H9 (cell line): ENCODE results near the gene DPP6. TPM values are rescaled to one million over a fixed set of nuclear protein-coding genes. Genes with fewer than 3 reads are reported as not detected.

Source experiments
- DNase-seq: peaks from one replicate; pipeline ENCODE4 v3.0.0-alpha.2; 2017
- H2AFZ ChIP-seq: one replicate; pipeline ENCODE4 v1.6.1; 2013; ENCODE audit warnings: mild to moderate bottlenecking, low read length, control low read depth, moderate library complexity
- H2AK5ac ChIP-seq: 2 replicates; pipeline ENCODE4 v1.6.1; 2013; ENCODE audit warnings: low read length, control low read depth, mixed read lengths; ENCODE audit not compliant: insufficient read length
- H2BK120ac ChIP-seq: one replicate; pipeline ENCODE4 v1.6.1; 2013; ENCODE audit warnings: low read depth, mild to moderate bottlenecking, low read length, control low read depth, inconsistent platforms; ENCODE audit not compliant: poor library complexity, severe bottlenecking
- H2BK12ac ChIP-seq: 2 replicates; pipeline ENCODE4 v1.6.1; 2013; ENCODE audit warnings: low read length, control low read depth, mixed read lengths, low read depth; ENCODE audit not compliant: insufficient read length
- H2BK15ac ChIP-seq: 2 replicates; pipeline ENCODE4 v1.6.1; 2013; ENCODE audit warnings: low read depth, low read length, control low read depth
- H2BK20ac ChIP-seq: one replicate; pipeline ENCODE4 v1.6.1; 2013; ENCODE audit warnings: low read depth, mild to moderate bottlenecking, low read length, control low read depth, inconsistent platforms; ENCODE audit not compliant: poor library complexity, severe bottlenecking
- H2BK5ac ChIP-seq: 2 replicates; pipeline ENCODE4 v1.6.1; 2013; ENCODE audit warnings: low read length, control low read depth, mixed read lengths; ENCODE audit not compliant: insufficient read length
- H3K14ac ChIP-seq: 2 replicates; pipeline ENCODE4 v1.6.1; 2013; ENCODE audit warnings: low read length, control low read depth; ENCODE audit not compliant: insufficient read depth
- H3K18ac ChIP-seq: 2 replicates; pipeline ENCODE4 v1.6.1; 2013; ENCODE audit warnings: low read depth, mild to moderate bottlenecking, mixed read lengths, low read length, control low read depth; ENCODE audit not compliant: insufficient read length
- H3K23ac ChIP-seq: 2 replicates; pipeline ENCODE4 v1.6.1; 2013; ENCODE audit warnings: low read length, control low read depth, mixed read lengths, low read depth; ENCODE audit not compliant: insufficient read length
- H3K23me2 ChIP-seq: 2 replicates; pipeline ENCODE4 v1.6.1; 2013; ENCODE audit warnings: low read depth, mild to moderate bottlenecking, mixed read lengths, low read length, control low read depth; ENCODE audit not compliant: insufficient read length, poor library complexity, severe bottlenecking
- H3K27ac ChIP-seq: 2 replicates; pipeline ENCODE4 v1.5.1; 2013; ENCODE audit warnings: low read length, control low read depth, mixed read lengths, low read depth; ENCODE audit not compliant: insufficient read length
- H3K27me3 ChIP-seq: 2 replicates; pipeline ENCODE4 v1.6.1; 2013; ENCODE audit warnings: low read length, control low read depth, inconsistent platforms; ENCODE audit not compliant: insufficient read depth
- H3K4ac ChIP-seq: 2 replicates; pipeline ENCODE4 v1.6.1; 2013; ENCODE audit warnings: low read depth, mild to moderate bottlenecking, control low read depth, inconsistent platforms, low read length, moderate library complexity
- H3K4me1 ChIP-seq: 2 replicates; pipeline ENCODE4 v1.6.1; 2013; ENCODE audit warnings: low read length, control low read depth, inconsistent platforms; ENCODE audit not compliant: insufficient read depth
- H3K4me2 ChIP-seq: 2 replicates; pipeline ENCODE4 v1.6.1; 2013; ENCODE audit warnings: low read length, control low read depth, mixed read lengths; ENCODE audit not compliant: insufficient read length, insufficient read depth
- H3K56ac ChIP-seq: 2 replicates; pipeline ENCODE4 v1.6.1; 2013; ENCODE audit warnings: low read depth, mild to moderate bottlenecking, mixed read lengths, low read length, control low read depth; ENCODE audit not compliant: insufficient read length
- H3K79me1 ChIP-seq: 2 replicates; pipeline ENCODE4 v1.6.1; 2013; ENCODE audit warnings: low read depth, mild to moderate bottlenecking, moderate library complexity, low read length, control low read depth, inconsistent platforms; ENCODE audit not compliant: insufficient read depth, poor library complexity, severe bottlenecking
- H3K79me2 ChIP-seq: 2 replicates; pipeline ENCODE4 v1.6.1; 2013; ENCODE audit warnings: low read length, control low read depth, inconsistent platforms; ENCODE audit not compliant: insufficient read depth
- H3K9ac ChIP-seq: 2 replicates; pipeline ENCODE4 v1.6.1; 2013; ENCODE audit warnings: low read length, control low read depth, mixed read lengths; ENCODE audit not compliant: insufficient read length; ENCODE audit errors: extremely low read depth
- H3K9me3 ChIP-seq: one replicate; pipeline ENCODE4 v1.6.1; 2013; ENCODE audit warnings: low read depth, low read length, inconsistent platforms; ENCODE audit not compliant: control insufficient read depth
- H3T11ph ChIP-seq: one replicate; pipeline ENCODE4 v1.6.1; 2013; ENCODE audit warnings: mild to moderate bottlenecking, low read length, control low read depth, inconsistent platforms
- H4K20me1 ChIP-seq: one replicate; pipeline ENCODE4 v1.6.1; 2013; ENCODE audit not compliant: control insufficient read depth, insufficient read length, insufficient read depth
- H4K5ac ChIP-seq: 2 replicates; pipeline ENCODE4 v1.6.1; 2013; ENCODE audit warnings: low read depth, mild to moderate bottlenecking, mixed read lengths, low read length, control low read depth; ENCODE audit not compliant: insufficient read length
- H4K8ac ChIP-seq: replicated peaks from 2 replicates; pipeline ENCODE4 v1.6.1; 2013; ENCODE audit warnings: low read length, control low read depth, mixed read lengths, low read depth; ENCODE audit not compliant: insufficient read length
- H4K91ac ChIP-seq: 2 replicates; pipeline ENCODE4 v1.6.1; 2013; ENCODE audit warnings: low read depth, mild to moderate bottlenecking, moderate library complexity, mixed read lengths, low read length, control low read depth; ENCODE audit not compliant: insufficient read length
- H3K27ac Mint-ChIP-seq, 3 experiments: 2 replicates in 2 of 3; 3 replicates in 1 of 3; pipeline ENCODE4 v1.8.0; 2020 to 2021; ENCODE audit warnings: mixed read lengths in 3 of 3, mild to moderate bottlenecking in 1 of 3, moderate library complexity in 1 of 3
- H3K27me3 Mint-ChIP-seq: 2 replicates; pipeline ENCODE4 v1.8.0; 2021; ENCODE audit warnings: low read depth, mild to moderate bottlenecking, moderate library complexity, mixed read lengths
- H3K36me3 Mint-ChIP-seq, 3 experiments: 2 replicates in 2 of 3; 3 replicates in 1 of 3; pipeline ENCODE4 v1.8.0; 2020 to 2021; ENCODE audit warnings: low read depth in 3 of 3, mixed read lengths in 3 of 3; ENCODE audit not compliant: insufficient read depth in 1 of 3
- H3K4me1 Mint-ChIP-seq, 2 experiments: 2 replicates each; pipeline ENCODE4 v1.8.0; 2020; ENCODE audit warnings: mixed read lengths in 2 of 2
- H3K4me3 Mint-ChIP-seq, 2 experiments: 2 replicates in 1 of 2; 3 replicates in 1 of 2; pipeline ENCODE4 v1.8.0; 2020 to 2021; ENCODE audit warnings: mild to moderate bottlenecking in 2 of 2, mixed read lengths in 2 of 2, moderate library complexity in 1 of 2
- H3K9me3 Mint-ChIP-seq, 2 experiments: 2 replicates in 1 of 2; 3 replicates in 1 of 2; pipeline ENCODE4 v1.8.0; 2020; ENCODE audit warnings: mild to moderate bottlenecking in 2 of 2, mixed read lengths in 2 of 2, moderate library complexity in 1 of 2
- WGBS: extraction: QIAGEN DNeasy Blood & Tissue Kit; methylation state at CpG from one replicate; pipeline ENCODE4 v1.1.7; 2013; ENCODE audit warnings: missing lambda C conversion rate, low lambda C conversion rate, mixed read lengths; ENCODE audit not compliant: insufficient read length; ENCODE audit errors: extremely low coverage; 5-methylcytosine and 5-hydroxymethylcytosine counted together
- total RNA-seq: library from RNA; stranded (reverse); gene quantifications from 2 replicates; pipeline ENCODE4 v1.2.1, GENCODE V29; 2021
- TF ChIP-seq, protein P1 (sequence below): fragments of 200-600 bp; sonication (generic); conservative IDR thresholded peaks from 3 replicates; pipeline ENCODE4 v1.8.0; 2021; ENCODE audit warnings: antibody characterized with exemption, mild to moderate bottlenecking

Gene DPP6
- total RNA-seq, 1 experiment from 2014 or later, result 4.5 TPM

DNA sequence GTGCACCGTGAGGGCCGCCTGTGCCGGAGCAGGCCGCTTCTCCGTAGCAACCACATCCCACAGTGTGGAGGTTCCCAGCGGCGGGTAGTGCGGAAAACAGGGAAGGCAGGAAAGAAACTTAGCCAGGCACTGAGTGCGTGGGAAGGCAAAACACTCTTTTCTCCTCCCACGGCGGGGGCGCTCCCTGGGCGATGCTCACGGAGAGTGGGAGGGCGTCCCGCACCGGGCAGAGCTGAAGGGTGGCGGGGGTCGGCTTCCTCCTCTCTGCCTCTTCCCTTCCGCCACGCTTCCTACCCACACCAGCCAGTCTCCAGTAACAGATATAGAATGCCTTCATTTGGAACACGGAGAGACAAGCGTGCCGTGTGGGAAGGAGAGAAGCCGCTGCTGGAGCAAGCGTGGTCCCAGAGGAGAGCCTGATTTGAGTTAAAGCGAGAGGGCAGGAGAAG is 698.2 kb downstream of the DPP6 start:
- no peak overlapping the region for H3K9ac ChIP-seq
- no peaks in the 10 kb centered on the region for H3K23me2 ChIP-seq
- no peak overlapping the region for H2BK20ac ChIP-seq
- H3K27ac Mint-ChIP-seq, result peak overlapping the region in 1 of 3 experiments; percentile 81; a peak in 2 of 7 replicates
- H2BK12ac ChIP-seq, result no peak overlapping the region
- H3K4me3 Mint-ChIP-seq, result no peak overlapping the region
- peak overlapping the region; percentile 35; the same call in 1 of the 2 replicates for H3K14ac ChIP-seq
- H3K4me1 Mint-ChIP-seq, result peaks cover 7% of the 10 kb centered on the region in 2 experiments
- H3K9me3 ChIP-seq, result no peaks in the 10 kb centered on the region
- no peak overlapping the region for H2BK5ac ChIP-seq
- no peak overlapping the region for H3K4me2 ChIP-seq
- TF ChIP-seq, protein P1, sequence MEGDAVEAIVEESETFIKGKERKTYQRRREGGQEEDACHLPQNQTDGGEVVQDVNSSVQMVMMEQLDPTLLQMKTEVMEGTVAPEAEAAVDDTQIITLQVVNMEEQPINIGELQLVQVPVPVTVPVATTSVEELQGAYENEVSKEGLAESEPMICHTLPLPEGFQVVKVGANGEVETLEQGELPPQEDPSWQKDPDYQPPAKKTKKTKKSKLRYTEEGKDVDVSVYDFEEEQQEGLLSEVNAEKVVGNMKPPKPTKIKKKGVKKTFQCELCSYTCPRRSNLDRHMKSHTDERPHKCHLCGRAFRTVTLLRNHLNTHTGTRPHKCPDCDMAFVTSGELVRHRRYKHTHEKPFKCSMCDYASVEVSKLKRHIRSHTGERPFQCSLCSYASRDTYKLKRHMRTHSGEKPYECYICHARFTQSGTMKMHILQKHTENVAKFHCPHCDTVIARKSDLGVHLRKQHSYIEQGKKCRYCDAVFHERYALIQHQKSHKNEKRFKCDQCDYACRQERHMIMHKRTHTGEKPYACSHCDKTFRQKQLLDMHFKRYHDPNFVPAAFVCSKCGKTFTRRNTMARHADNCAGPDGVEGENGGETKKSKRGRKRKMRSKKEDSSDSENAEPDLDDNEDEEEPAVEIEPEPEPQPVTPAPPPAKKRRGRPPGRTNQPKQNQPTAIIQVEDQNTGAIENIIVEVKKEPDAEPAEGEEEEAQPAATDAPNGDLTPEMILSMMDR, result no peak
- H3T11ph ChIP-seq, result no peak overlapping the region
- H3K56ac ChIP-seq, result no peak overlapping the region
- no peak overlapping the region for H2BK15ac ChIP-seq
- H2AK5ac ChIP-seq, result no peak overlapping the region
- peaks cover 6% of the 10 kb centered on the region for H3K27me3 Mint-ChIP-seq
- no peak overlapping the region for H2BK120ac ChIP-seq
- no peaks in the 10 kb centered on the region; a peak in 1 of 7 replicates for H3K36me3 Mint-ChIP-seq
- no peak overlapping the region for H3K18ac ChIP-seq
- no peak overlapping the region for H2AFZ ChIP-seq
- H3K4ac ChIP-seq, result no peak overlapping the region
- H3K79me1 ChIP-seq, result no peaks in the 10 kb centered on the region
- H3K4me1 ChIP-seq, result no peaks in the 10 kb centered on the region; the same call in 1 of the 2 replicates
- H4K91ac ChIP-seq, result no peak overlapping the region
- no peaks in the 10 kb centered on the region for H3K79me2 ChIP-seq
- H4K5ac ChIP-seq, result no peak overlapping the region
- no peak overlapping the region for H3K27ac ChIP-seq
- WGBS, result no CpG with 5 or more reads among the region's 27 CpGs
- no peak overlapping the region for H3K23ac ChIP-seq
- 0 out of 5 replicates have a peak, but pooled peaks cover 0 to 3% of the 10 kb centered on the region in 2 experiments for H3K9me3 Mint-ChIP-seq
- no peaks in the 10 kb centered on the region for H3K27me3 ChIP-seq
- no peak for DNase-seq
- H4K20me1 ChIP-seq, result peaks cover 2% of the 10 kb centered on the region
- no peak overlapping the region for H4K8ac ChIP-seq
